GM21423 (cell line): ENCODE data around the gene RNU1-1.
"Not testable (repeated sequence)": the region's sequence is repeated elsewhere in the genome, so short reads cannot be mapped to it uniquely, and the experiment has no call there.

Source experiments
- ATAC-seq: cut with Tn5 transposase; IDR thresholded peaks from one replicate; pipeline ENCODE4 v1.9.1; 2021; ENCODE audit warnings: mild to moderate bottlenecking, moderate library complexity; ENCODE audit not compliant: unreplicated experiment

Gene RNU1-1

GRCh38 chr1:16525769-16526168 lies 11.7 kb upstream of the RNU1-1 start:
- ATAC-seq: not testable (repeated sequence)

DNA sequence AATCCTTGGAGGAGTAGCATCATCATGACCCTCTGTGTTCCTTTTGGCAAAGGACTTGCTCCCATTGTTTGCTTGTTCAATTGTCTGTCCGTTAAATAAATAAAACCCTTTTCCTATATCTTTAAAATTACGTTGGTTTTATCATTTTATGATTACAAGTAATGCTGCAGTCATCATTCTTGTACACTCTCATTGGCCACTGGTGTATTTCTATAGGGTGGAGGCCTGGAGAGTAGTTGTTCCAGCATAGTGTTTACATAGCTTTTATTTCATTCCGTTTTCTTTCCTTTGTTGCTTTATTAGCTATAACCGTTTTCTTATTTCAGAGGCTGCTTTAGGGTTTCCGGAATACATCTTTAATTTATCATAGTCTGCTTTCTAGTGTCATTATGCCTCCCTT lies 7.6 kb upstream of the RNU1-1 start:
- not testable (repeated sequence) for ATAC-seq

- ATAC-seq: no peak
Measured at GRCh38 chr1:16521288-16521583, 7.2 kb upstream of the RNU1-1 start.

DNA sequence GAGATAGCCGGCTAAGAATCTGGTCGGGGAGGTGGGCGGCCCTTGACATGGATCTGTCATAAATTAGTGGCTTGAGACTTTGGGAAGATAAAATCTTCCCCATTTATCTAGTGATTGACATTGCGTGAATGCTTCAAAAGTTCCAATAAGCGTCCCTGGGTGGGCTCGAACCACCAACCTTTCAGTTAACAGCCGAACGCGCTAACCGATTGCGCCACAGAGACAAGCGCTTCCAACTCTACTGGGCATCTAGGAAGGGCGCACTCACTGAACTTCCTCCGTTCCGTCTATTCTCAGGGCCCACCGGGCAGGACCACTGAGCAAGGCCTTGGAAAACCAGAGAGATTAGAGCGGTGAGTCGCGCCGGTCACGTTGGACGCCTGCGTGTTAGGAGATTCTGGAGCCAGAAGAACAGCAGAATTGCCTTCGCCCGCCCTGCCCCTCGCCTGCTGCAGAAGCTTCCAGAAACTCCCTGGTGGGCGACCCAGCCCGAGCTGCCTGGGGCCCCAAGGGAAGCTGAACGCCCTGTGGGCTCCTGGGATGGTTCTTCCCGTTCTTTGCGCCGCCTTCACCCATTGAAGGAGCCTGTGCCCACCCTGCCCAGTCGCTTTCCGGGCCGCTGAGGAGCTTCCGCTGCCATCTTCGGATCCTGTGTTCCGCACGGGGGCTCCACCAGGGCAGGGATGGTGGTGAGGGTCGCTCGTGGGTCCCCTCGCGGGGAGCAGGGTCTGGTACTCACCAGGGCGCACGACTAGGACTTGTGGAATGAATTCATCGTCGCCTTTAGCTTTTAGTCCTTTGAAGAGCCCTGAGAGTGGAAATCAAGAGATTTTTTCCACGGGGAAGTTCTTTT lies 6.6 kb upstream of the RNU1-1 start:
- not testable (repeated sequence) for ATAC-seq

GRCh38 chr1:16519255-16519951 lies 5.3 kb upstream of the RNU1-1 start:
- not testable (repeated sequence) for ATAC-seq

- ATAC-seq: not testable (repeated sequence)
Measured at GRCh38 chr1:16518913-16519254, 4.8 kb upstream of the RNU1-1 start.

GRCh38 chr1:16516694-16517410 lies 2.8 kb upstream of the RNU1-1 start:
- ATAC-seq: not testable (repeated sequence)

DNA sequence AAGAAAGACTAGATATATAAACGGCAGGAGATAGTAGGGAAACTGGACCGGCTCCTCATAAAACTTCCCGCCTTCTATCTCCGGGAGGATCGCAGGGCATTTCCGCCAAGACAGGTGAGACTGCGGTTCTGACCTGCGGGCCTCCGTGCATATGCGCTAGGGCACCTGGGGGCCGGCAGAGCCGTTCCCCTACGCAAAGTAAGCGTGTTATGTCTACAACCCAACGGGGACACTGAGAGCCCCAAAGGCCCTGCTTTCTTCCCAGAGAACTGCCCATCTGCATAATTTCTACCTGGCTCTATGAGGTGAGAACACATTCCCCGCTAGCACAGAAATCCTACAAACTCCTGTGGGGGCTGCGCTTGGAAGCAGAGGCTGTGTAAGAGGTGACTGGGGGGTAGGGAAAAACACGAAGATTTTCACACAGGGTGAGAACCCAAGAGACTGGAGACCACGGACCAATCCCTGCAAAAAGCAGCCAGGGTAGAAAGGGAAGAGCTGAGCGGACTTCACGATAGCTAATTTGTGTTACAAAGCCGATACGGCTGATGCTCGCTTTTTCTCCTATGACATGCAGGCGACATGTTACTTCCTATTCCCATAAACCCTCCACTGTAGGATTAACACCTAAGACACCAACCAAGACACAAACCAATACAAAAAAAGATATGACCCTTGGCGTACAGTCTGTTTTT lies 526 bp downstream of the RNU1-1 start:
- ATAC-seq: peak; percentile 67

- ATAC-seq: not testable (repeated sequence)
Measured at GRCh38 chr1:16512624-16513411, 1.3 kb downstream of the RNU1-1 start.

DNA sequence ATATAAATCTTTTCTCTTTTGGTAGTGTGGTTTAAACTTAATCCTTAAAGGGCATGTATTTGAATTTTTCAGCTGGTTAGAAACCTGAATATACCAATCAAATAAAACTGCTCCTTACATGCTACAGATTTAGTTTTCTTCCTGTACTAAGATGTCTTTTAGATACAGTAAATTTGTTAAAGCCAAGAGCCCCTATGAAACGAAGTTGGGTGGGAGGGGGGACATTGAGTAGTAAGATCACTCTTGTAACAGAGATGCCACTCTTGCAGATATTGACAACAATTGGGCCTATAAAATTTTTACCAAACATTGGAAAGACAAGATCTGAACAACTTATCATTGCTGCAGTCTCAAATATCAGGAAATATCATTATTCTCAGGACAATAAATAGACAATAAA lies 2.2 kb downstream of the RNU1-1 start:
- ATAC-seq: not testable (repeated sequence)

GRCh38 chr1:16508861-16509445 lies 5.1 kb downstream of the RNU1-1 start:
- ATAC-seq: not testable (repeated sequence)

DNA sequence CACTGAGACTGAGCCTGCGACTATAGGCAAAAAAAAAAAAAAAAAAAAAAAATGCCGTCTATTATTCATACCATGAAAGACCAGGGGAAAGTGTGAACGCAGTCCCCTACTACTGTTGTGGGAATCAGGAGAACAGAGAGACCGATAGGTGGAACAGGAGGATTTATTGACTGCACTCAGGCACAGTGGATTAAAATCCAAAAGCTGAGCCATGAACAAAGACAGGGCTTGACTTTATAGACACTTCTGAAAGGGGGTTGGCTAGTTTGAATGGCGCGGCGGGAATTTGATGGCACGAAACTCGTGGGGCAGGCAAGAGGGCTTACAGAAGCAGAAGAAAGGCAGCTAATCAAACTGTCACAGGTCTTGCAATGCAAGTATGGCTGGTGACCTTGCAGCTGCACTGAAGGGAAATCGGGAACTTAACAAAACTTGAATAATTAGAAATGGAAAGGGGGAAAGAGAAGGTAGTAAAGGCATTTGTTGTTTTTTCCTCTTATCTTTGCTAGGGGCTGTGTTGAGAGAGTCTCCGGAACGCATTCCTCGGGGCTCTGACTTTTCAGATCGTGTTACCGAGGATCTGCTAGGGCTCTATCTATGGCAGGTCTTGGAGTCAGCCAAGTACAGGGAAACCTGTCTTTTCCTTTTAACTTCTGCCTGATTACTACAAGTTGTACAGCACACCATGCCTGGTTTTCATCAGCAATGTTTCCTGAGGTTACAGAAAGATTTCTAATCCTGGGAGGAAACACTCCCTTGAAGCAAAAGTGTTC lies 7.5 kb downstream of the RNU1-1 start:
- ATAC-seq: not testable (repeated sequence)

- ATAC-seq: not testable (repeated sequence)
Measured at GRCh38 chr1:16505870-16506269, 8.2 kb downstream of the RNU1-1 start.

- no peak for ATAC-seq
Measured at GRCh38 chr1:16503494-16503893, 10.6 kb downstream of the RNU1-1 start.

- ATAC-seq: not testable (repeated sequence)
Measured at GRCh38 chr1:16501446-16501845, 12.6 kb downstream of the RNU1-1 start.

- not testable (repeated sequence) for ATAC-seq
Measured at GRCh38 chr1:16500975-16501374, 13.1 kb downstream of the RNU1-1 start.

- ATAC-seq: not testable (repeated sequence)
Measured at GRCh38 chr1:16500466-16500865, 13.6 kb downstream of the RNU1-1 start.

DNA sequence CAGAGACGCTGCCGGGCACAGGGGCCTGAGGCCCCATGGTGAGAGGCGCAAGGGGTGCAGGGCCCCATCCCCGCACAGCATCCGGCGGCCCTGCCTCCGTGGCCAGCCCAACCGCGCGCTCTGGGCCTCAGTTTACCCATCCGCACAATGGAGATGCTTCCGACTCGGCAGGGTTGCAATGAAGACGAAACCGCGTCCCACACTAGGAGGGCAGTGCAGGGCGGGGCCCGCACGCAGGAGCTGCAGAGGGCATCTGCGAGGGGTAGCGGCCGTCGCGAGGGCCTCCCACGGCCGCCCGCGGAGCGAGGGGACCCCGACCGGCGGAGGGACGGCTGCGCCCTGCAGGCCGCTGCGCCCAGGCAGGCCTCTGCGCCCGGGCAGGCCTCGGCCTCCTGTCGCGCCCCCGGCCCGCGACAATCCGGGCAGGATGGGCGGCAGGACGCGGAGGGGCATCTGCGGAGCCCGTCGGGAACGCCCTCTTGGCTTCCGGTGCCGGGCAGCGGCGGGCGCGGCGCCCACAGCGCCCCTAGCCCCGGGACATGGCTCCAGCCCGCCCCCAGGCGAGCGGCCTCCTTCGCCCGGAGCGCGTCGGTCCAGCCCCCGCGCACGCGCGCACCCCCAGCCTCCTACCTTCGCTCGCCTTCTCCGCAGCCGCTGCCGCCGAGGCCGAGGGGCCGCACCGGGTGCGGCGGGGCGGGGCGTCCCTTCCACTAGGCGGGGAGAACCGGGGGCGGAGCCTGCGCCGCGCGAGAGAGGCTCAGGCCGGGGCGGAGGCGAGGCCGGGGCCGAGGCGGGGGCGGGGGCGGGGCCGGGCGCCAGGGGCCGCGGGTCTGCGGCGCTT lies 15.3 kb downstream of the RNU1-1 start:
- peak; percentile 95 for ATAC-seq
